ENCODE data around the gene CNOT6.

CNOT6 gene

DNA sequence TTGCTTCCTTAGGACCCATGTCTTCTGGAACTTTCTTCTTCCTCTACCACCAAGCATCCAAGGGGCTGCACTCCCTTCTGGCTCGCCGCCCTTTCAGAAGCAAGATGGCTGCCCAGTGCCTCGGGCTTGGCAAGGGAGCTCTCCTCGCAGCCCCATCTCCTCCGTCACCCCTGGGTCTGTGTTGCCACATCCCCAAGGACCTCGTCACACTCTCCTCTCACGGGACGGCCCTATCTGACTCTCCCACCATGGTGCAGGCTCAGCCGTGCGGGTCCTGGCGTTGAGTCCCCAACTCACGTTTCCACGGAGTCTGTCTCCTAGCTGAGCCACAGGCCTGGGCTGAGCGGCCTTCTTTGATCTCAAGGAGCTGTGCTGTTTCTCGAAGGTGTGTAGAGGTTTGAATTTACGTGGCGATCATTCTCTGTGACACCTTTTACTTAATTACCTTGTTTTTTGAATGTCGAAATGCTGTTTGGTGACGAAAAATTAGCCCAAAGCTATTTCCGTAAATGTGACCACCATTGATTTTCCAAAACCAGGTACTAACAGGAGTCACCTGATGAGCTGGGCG, 112.1 kb downstream of the CNOT6 start:
- H3K9me3 ChIP-seq, result no peaks in the 10 kb centered on the region
- no peaks in the 10 kb centered on the region for H3K36me3 ChIP-seq
- H3K27ac ChIP-seq, result no peak overlapping the region
- H3K4me1 ChIP-seq (ENCODE audit: control insufficient read depth in 1 of 2, insufficient read depth in 1 of 2, low read depth in 1 of 2, low read length in 1 of 2), result no peaks in the 10 kb centered on the region
- H3K27me3 ChIP-seq, result no peaks in the 10 kb centered on the region
- TF ChIP-seq, protein P1, sequence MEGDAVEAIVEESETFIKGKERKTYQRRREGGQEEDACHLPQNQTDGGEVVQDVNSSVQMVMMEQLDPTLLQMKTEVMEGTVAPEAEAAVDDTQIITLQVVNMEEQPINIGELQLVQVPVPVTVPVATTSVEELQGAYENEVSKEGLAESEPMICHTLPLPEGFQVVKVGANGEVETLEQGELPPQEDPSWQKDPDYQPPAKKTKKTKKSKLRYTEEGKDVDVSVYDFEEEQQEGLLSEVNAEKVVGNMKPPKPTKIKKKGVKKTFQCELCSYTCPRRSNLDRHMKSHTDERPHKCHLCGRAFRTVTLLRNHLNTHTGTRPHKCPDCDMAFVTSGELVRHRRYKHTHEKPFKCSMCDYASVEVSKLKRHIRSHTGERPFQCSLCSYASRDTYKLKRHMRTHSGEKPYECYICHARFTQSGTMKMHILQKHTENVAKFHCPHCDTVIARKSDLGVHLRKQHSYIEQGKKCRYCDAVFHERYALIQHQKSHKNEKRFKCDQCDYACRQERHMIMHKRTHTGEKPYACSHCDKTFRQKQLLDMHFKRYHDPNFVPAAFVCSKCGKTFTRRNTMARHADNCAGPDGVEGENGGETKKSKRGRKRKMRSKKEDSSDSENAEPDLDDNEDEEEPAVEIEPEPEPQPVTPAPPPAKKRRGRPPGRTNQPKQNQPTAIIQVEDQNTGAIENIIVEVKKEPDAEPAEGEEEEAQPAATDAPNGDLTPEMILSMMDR (IDR thresholded peaks at IDR 0.05), result no peak
- no peak overlapping the region for H3K4me3 ChIP-seq (ENCODE audit: low read depth in 1 of 2, low read length in 1 of 2)

DNA sequence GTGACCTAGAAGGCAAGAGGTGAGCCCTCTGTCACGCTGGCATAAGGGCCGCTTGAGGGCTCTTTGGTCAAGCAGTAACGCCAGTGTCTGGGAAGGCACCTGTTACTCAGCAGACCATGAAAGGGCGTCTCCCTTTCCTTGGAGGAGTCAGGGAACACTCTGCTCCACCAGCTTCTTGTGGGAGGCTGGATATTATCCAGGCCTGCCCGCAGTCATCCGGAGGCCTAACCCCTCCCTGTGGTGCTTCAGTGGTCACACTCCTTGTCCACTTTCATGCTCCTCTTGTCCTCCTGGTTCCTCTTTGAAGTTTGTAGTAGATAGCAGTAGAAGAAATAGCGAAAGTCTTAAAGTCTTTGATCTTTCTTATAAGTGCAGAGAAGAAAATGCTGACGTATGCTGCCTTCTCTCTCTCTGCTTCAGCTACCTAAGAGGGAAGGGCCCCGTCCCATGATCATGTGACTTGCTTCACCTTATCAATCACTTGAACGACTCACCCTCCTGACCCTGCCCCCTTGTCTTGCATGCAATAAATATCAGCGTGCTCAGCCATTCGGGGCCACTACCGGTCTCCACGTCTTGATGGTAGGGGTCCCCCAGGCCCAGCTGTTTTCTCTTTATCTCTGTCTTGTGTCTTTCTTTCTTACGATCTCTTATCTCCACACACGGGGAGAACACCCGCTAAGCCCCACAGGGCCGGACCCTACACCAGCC, 113.8 kb downstream of the CNOT6 start:
- H3K4me1 ChIP-seq (ENCODE audit: control insufficient read depth in 1 of 2, insufficient read depth in 1 of 2, low read depth in 1 of 2, low read length in 1 of 2), result no peaks in the 10 kb centered on the region
- H3K36me3 ChIP-seq, result no peaks in the 10 kb centered on the region
- H3K27me3 ChIP-seq, result no peaks in the 10 kb centered on the region
- no peak overlapping the region for H3K27ac ChIP-seq
- TF ChIP-seq, protein P1 (IDR thresholded peaks at IDR 0.05), result no peak
- H3K4me3 ChIP-seq (ENCODE audit: low read depth in 1 of 2, low read length in 1 of 2), result no peak overlapping the region
- H3K9me3 ChIP-seq, result no peaks in the 10 kb centered on the region

DNA sequence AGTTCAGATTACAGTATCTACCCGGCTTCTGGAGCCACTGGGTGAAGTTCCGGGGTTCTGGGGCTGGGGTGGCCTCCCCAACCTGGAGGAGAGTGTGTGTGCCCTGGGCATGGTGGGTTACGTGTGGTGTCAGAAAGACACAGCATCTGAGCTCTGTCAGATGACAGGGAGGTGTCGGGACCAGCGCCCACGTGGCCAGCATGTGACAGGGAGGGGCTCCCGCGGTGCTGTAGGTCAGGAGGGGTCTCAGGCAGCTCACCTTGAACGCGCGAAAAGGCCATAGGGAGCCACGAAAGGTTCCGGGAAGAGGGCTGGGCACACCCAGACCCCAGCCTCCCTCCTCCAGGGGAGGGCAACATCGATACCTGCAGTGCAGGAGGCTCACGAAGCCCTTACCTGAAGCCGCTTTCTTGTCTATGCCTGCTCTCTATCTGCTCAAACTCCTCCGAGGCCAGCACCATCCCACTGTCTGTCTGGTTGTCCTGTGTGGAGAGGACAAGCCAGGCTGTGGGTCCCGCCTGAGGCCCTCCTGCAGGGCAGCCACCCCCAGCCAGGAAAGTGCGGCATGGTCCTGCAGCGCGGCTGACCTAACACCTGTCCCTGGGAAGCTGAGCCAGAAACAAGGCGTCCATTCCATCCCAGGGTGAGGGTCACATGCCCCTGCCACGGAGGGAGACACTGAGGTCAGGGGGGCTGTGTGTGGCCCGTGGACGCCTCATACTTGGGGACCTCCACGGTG, 114.6 kb downstream of the CNOT6 start:
- Histone ChIP-seq H3K4me1 (ENCODE audit: control insufficient read depth in 1 of 2, insufficient read depth in 1 of 2, low read depth in 1 of 2, low read length in 1 of 2) (no peaks in the 10 kb centered on the region), H3K36me3 (no peaks in the 10 kb centered on the region)
- TF ChIP-seq, protein P1 (IDR thresholded peaks at IDR 0.05), result no peak

DNA sequence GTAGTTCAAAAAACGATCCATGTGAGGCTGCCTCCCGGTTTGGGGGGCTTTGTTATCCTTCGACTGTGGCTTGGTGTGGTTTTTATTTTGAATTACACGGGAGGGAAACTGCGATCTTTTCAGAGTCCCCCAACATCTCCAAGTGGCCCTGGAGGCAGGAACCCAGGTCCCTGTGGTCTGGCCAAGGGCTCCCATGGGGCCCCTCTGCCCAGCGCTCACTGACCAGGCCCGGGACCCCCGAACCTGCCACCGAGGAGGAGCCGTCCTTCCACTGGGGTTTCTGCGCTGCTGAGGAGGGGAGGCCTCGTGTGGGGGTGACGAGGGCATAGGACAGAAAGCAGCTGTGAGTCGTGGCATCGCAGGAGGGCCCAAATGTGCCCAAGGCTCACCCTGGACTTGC, 115.2 kb downstream of the CNOT6 start:
- Histone ChIP-seq H3K27ac (no peak overlapping the region), H3K27me3 (no peaks in the 10 kb centered on the region), H3K4me1 (ENCODE audit: control insufficient read depth in 1 of 2, insufficient read depth in 1 of 2, low read depth in 1 of 2, low read length in 1 of 2) (no peaks in the 10 kb centered on the region), H3K36me3 (no peaks in the 10 kb centered on the region), H3K9me3 (no peaks in the 10 kb centered on the region), H3K4me3 (ENCODE audit: low read depth in 1 of 2, low read length in 1 of 2) (no peak overlapping the region)
- TF ChIP-seq, protein P1 (IDR thresholded peaks at IDR 0.05), result no peak

More for the DNA sequence above, 114.6 kb downstream of the CNOT6 start:
- no peaks in the 10 kb centered on the region for H3K27me3 ChIP-seq
- H3K9me3 ChIP-seq, result no peaks in the 10 kb centered on the region
- H3K27ac ChIP-seq, result no peak overlapping the region
- H3K4me3 ChIP-seq (ENCODE audit: low read depth in 1 of 2, low read length in 1 of 2), result no peak overlapping the region

DNA sequence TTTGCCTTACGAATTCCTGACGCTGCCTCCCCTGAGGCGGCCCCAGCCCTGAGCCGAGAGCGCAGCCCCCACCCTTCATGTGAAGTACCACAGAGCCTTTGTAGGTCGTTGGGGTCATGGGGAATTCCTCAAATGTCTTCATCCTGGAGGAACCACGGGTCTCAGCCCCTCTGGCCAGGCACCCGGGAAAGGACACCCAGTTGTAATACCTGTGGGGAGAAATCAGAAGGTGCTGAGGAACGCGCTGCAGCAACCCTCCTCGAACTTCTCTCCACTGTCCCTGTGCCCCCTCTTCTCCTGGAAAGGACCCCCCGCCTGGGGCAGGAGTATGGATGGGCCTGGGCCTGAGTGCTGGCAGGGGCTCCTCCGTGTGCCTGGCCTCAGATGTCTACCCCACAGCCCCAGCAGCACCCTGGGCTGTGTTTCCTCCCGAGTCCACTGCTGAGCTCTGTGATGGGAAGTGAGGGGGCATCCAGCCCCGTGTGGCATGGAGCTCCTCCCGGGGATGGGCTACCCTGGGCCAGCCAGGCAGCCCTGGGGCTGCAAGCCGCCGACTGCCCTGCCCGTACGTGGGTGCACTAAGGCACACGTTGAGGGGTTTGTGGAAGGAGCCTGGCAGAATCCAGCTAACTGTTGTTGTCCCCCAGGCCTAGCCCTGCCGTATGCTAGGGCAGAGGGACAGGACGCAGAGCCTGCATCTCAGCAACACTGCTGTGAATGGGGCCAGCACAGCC, 115.8 kb downstream of the CNOT6 start:
- no peaks in the 10 kb centered on the region for H3K9me3 ChIP-seq
- H3K27ac ChIP-seq, result no peak overlapping the region
- H3K27me3 ChIP-seq, result no peaks in the 10 kb centered on the region
- H3K4me1 ChIP-seq (ENCODE audit: control insufficient read depth in 1 of 2, insufficient read depth in 1 of 2, low read depth in 1 of 2, low read length in 1 of 2), result no peaks in the 10 kb centered on the region
- H3K4me3 ChIP-seq (ENCODE audit: low read depth in 1 of 2, low read length in 1 of 2), result no peak overlapping the region
- TF ChIP-seq, protein P1 (IDR thresholded peaks at IDR 0.05), result no peak
- no peaks in the 10 kb centered on the region for H3K36me3 ChIP-seq

All from neutrophil (primary cell).